Measurements from ENCODE around the gene VEPH1. TPM values are rescaled to one million over a fixed set of nuclear protein-coding genes. Genes with fewer than 3 reads are reported as not detected.
A peak's percentile ranks its signal among the peaks of the same experiment; 100 is the strongest.

The VEPH1 gene
- total and polyA plus RNA-seq, 5 donors from 2014 or later: 2.6 TPM; not detected in 4

GRCh38 chr3:157418104-157418503 lies 85.1 kb downstream of the VEPH1 start:
- no peak for ATAC-seq (ENCODE audit: low read depth in 2 of 2)
- no peaks in the 10 kb centered on the region for H3K9me3 ChIP-seq (ENCODE audit: control insufficient read depth in 2 of 2, low read length in 2 of 2)
- Mint-ChIP-seq H3K27me3 (peaks cover 4% of the 10 kb centered on the region), H3K9me3 (peaks cover 0 to 3% (median 0%) of the 10 kb centered on the region in 7 donors), H3K4me3 (no peak overlapping the region), H3K36me3 (no peaks in the 10 kb centered on the region), H3K4me1 (no peaks in the 10 kb centered on the region), H3K27ac (no peak overlapping the region)
- no peak overlapping the region for H3K4me3 ChIP-seq (ENCODE audit: low read depth, low read length)
- DNase-seq: no peak
- peaks cover 1% of the 10 kb centered on the region for H3K27me3 ChIP-seq (ENCODE audit: control insufficient read depth, insufficient read depth, low read length)
- H3K36me3 ChIP-seq (ENCODE audit: control insufficient read depth, insufficient read depth, low read length): no peaks in the 10 kb centered on the region
- H3K4me1 ChIP-seq (ENCODE audit: control insufficient read depth, insufficient read depth, low read length, poor library complexity, severe bottlenecking): no peaks in the 10 kb centered on the region
- H3K27ac ChIP-seq (ENCODE audit: insufficient read depth, low read length, poor library complexity, severe bottlenecking): no peak overlapping the region

GRCh38 chr3:157417247-157417646 lies 86.0 kb downstream of the VEPH1 start:
- H3K4me3 ChIP-seq (ENCODE audit: low read depth, low read length): no peak overlapping the region
- Mint-ChIP-seq H3K4me1 (no peaks in the 10 kb centered on the region), H3K27me3 (peaks cover 4% of the 10 kb centered on the region), H3K4me3 (no peak overlapping the region), H3K9me3 (peaks cover 0 to 3% (median 0%) of the 10 kb centered on the region in 7 donors), H3K27ac (no peak overlapping the region), H3K36me3 (no peaks in the 10 kb centered on the region)
- no peaks in the 10 kb centered on the region for H3K4me1 ChIP-seq (ENCODE audit: control insufficient read depth, insufficient read depth, low read length, poor library complexity, severe bottlenecking)
- H3K36me3 ChIP-seq (ENCODE audit: control insufficient read depth, insufficient read depth, low read length): no peaks in the 10 kb centered on the region
- H3K9me3 ChIP-seq (ENCODE audit: control insufficient read depth in 2 of 2, low read length in 2 of 2): no peaks in the 10 kb centered on the region
- H3K27me3 ChIP-seq (ENCODE audit: control insufficient read depth, insufficient read depth, low read length): peaks cover 1% of the 10 kb centered on the region
- H3K27ac ChIP-seq (ENCODE audit: insufficient read depth, low read length, poor library complexity, severe bottlenecking): no peak overlapping the region
- no peak for ATAC-seq (ENCODE audit: low read depth in 2 of 2)
- DNase-seq: no peak

DNA sequence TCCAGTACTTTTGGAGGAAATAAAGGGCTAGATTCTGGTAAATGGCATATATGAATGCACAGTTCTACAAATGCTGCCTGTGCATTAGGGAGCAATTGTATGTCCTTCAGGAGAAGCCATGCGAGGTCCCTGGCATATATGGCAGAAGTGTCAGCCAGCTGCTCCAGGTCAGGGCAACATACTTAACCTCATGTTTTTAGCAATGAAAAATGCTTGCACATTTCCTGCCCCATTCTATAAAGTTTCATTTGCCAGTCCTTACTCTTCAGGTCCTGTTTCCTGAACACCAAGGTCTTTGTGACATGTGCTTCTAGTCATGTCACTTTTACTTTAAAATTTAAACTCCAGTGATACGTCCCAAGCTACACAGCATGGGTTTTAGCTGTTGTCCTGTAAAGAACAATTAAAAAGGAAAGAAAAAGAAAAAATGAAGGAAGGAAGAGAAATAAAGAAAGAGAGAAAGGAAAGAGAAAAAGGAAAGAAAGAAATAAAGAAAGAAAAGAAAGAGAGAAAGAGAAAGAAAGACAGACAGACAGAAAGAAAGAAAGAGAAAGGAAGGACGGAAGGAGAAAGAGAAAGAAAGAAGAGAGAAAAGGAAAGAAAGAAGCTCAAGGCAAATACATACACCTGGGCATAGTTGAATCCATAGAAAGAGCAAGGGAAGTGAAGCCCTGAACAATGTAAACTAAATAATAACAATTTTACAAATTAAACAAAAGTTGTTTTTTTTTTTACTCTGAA lies 86.7 kb downstream of the VEPH1 start:
- Histone ChIP-seq H3K9me3 (ENCODE audit: control insufficient read depth in 2 of 2, low read length in 2 of 2) (no peaks in the 10 kb centered on the region), H3K27ac (ENCODE audit: insufficient read depth, low read length, poor library complexity, severe bottlenecking) (no peak overlapping the region), H3K4me3 (ENCODE audit: low read depth, low read length) (no peak overlapping the region), H3K4me1 (ENCODE audit: control insufficient read depth, insufficient read depth, low read length, poor library complexity, severe bottlenecking) (no peaks in the 10 kb centered on the region), H3K36me3 (ENCODE audit: control insufficient read depth, insufficient read depth, low read length) (no peaks in the 10 kb centered on the region), H3K27me3 (ENCODE audit: control insufficient read depth, insufficient read depth, low read length) (peaks cover 1% of the 10 kb centered on the region)
- Mint-ChIP-seq H3K4me1 (no peaks in the 10 kb centered on the region), H3K27me3 (peaks cover 4% of the 10 kb centered on the region), H3K9me3 (peaks cover 0 to 3% (median 0%) of the 10 kb centered on the region in 7 donors), H3K36me3 (no peaks in the 10 kb centered on the region), H3K4me3 (no peak overlapping the region), H3K27ac (no peak overlapping the region)
- no peak for DNase-seq
- no peak for ATAC-seq (ENCODE audit: low read depth in 2 of 2)

GRCh38 chr3:157414861-157415260 lies 88.4 kb downstream of the VEPH1 start:
- no peak overlapping the region for H3K4me3 Mint-ChIP-seq
- Histone ChIP-seq H3K4me3 (ENCODE audit: low read depth, low read length) (no peak overlapping the region), H3K36me3 (ENCODE audit: control insufficient read depth, insufficient read depth, low read length) (no peaks in the 10 kb centered on the region), H3K27ac (ENCODE audit: insufficient read depth, low read length, poor library complexity, severe bottlenecking) (no peak overlapping the region), H3K27me3 (ENCODE audit: control insufficient read depth, insufficient read depth, low read length) (peaks cover 1% of the 10 kb centered on the region), H3K4me1 (ENCODE audit: control insufficient read depth, insufficient read depth, low read length, poor library complexity, severe bottlenecking) (no peaks in the 10 kb centered on the region), H3K9me3 (ENCODE audit: control insufficient read depth in 2 of 2, low read length in 2 of 2) (no peaks in the 10 kb centered on the region)
- peaks cover 0 to 2% (median 0%) of the 10 kb centered on the region in 7 donors for H3K9me3 Mint-ChIP-seq
- no peak overlapping the region for H3K27ac Mint-ChIP-seq
- ATAC-seq (ENCODE audit: low read depth in 2 of 2) (no peak), DNase-seq (no peak)
- H3K27me3 Mint-ChIP-seq: peaks cover 4% of the 10 kb centered on the region
- no peaks in the 10 kb centered on the region for H3K36me3 Mint-ChIP-seq
- H3K4me1 Mint-ChIP-seq: no peaks in the 10 kb centered on the region

GRCh38 chr3:157412323-157412855 lies 90.8 kb downstream of the VEPH1 start:
- H3K36me3 ChIP-seq (ENCODE audit: control insufficient read depth, insufficient read depth, low read length): no peaks in the 10 kb centered on the region
- H3K4me3 ChIP-seq (ENCODE audit: low read depth, low read length): no peak overlapping the region
- no peaks in the 10 kb centered on the region for H3K4me1 Mint-ChIP-seq
- H3K27ac Mint-ChIP-seq: no peak overlapping the region
- no peak overlapping the region for H3K27ac ChIP-seq (ENCODE audit: insufficient read depth, low read length, poor library complexity, severe bottlenecking)
- DNase-seq (no peak), ATAC-seq (ENCODE audit: low read depth in 2 of 2) (no peak)
- H3K36me3 Mint-ChIP-seq: no peaks in the 10 kb centered on the region
- H3K27me3 ChIP-seq (ENCODE audit: control insufficient read depth, insufficient read depth, low read length): peaks cover 3% of the 10 kb centered on the region
- H3K27me3 Mint-ChIP-seq: peaks cover 4% of the 10 kb centered on the region
- peak overlapping the region in 1 of 4 donors; percentile 86 for H3K4me3 Mint-ChIP-seq
- no peaks in the 10 kb centered on the region for H3K9me3 ChIP-seq (ENCODE audit: control insufficient read depth in 2 of 2, low read length in 2 of 2)
- H3K9me3 Mint-ChIP-seq: peaks cover 0 to 2% (median 0%) of the 10 kb centered on the region in 7 donors
- H3K4me1 ChIP-seq (ENCODE audit: control insufficient read depth, insufficient read depth, low read length, poor library complexity, severe bottlenecking): no peaks in the 10 kb centered on the region

GRCh38 chr3:157410945-157411344 lies 92.3 kb downstream of the VEPH1 start:
- DNase-seq: no peak
- no peaks in the 10 kb centered on the region for H3K4me1 Mint-ChIP-seq
- H3K27ac Mint-ChIP-seq: no peak overlapping the region
- no peak overlapping the region for H3K4me3 ChIP-seq (ENCODE audit: low read depth, low read length)
- H3K27ac ChIP-seq (ENCODE audit: insufficient read depth, low read length, poor library complexity, severe bottlenecking): no peak overlapping the region
- peaks cover 1% of the 10 kb centered on the region for H3K27me3 ChIP-seq (ENCODE audit: control insufficient read depth, insufficient read depth, low read length)
- ATAC-seq (ENCODE audit: low read depth in 2 of 2): no peak
- no peaks in the 10 kb centered on the region for H3K9me3 ChIP-seq (ENCODE audit: control insufficient read depth in 2 of 2, low read length in 2 of 2)
- no peaks in the 10 kb centered on the region for H3K4me1 ChIP-seq (ENCODE audit: control insufficient read depth, insufficient read depth, low read length, poor library complexity, severe bottlenecking)
- H3K36me3 Mint-ChIP-seq: no peaks in the 10 kb centered on the region
- H3K4me3 Mint-ChIP-seq: no peak overlapping the region
- no peaks in the 10 kb centered on the region for H3K27me3 Mint-ChIP-seq
- no peaks in the 10 kb centered on the region for H3K36me3 ChIP-seq (ENCODE audit: control insufficient read depth, insufficient read depth, low read length)
- H3K9me3 Mint-ChIP-seq: no peaks in the 10 kb centered on the region

DNA sequence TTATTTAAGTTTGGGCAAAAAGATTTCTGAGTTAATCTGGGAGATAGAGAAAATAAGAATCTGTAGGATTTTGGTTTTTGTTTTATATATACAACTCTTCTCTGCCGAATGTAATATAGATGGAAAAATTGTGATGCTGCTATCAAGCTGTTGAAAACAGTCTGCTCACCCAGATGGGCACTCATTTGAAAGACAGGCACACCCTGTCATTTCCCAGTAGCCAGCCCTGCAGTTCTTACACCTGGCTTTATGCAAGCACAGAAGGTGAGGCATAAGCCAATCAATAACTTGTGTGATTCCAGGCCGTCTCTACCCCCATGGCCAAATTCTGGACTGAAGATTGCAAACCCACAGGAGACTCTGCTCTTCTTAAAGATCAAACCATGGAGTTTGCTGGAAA lies 93.7 kb downstream of the VEPH1 start:
- H3K4me3 Mint-ChIP-seq: no peak overlapping the region
- Histone ChIP-seq H3K27me3 (ENCODE audit: control insufficient read depth, insufficient read depth, low read length) (peaks cover 1% of the 10 kb centered on the region), H3K27ac (ENCODE audit: insufficient read depth, low read length, poor library complexity, severe bottlenecking) (no peak overlapping the region), H3K4me1 (ENCODE audit: control insufficient read depth, insufficient read depth, low read length, poor library complexity, severe bottlenecking) (no peaks in the 10 kb centered on the region), H3K9me3 (ENCODE audit: control insufficient read depth in 2 of 2, low read length in 2 of 2) (no peaks in the 10 kb centered on the region), H3K36me3 (ENCODE audit: control insufficient read depth, insufficient read depth, low read length) (no peaks in the 10 kb centered on the region), H3K4me3 (ENCODE audit: low read depth, low read length) (no peak overlapping the region)
- H3K9me3 Mint-ChIP-seq: peaks cover 0 to 3% (median 0%) of the 10 kb centered on the region in 7 donors
- no peaks in the 10 kb centered on the region for H3K4me1 Mint-ChIP-seq
- ATAC-seq (ENCODE audit: low read depth in 2 of 2): no peak
- no peaks in the 10 kb centered on the region for H3K27me3 Mint-ChIP-seq
- H3K27ac Mint-ChIP-seq: no peak overlapping the region
- no peaks in the 10 kb centered on the region for H3K36me3 Mint-ChIP-seq
- no peak for DNase-seq
